GM12878 (cell line): ENCODE results near the gene RSBN1L. TPM values are rescaled to one million over a fixed set of nuclear protein-coding genes. Genes with fewer than 3 reads are reported as not detected.

Experiments used
- ATAC-seq: fragments of 200-7000 bp; cut with Tn5 transposase; 3 replicates; pipeline ENCODE4 v1.9.1; 2020; ENCODE audit warnings: mild to moderate bottlenecking, moderate library complexity
- BruUV-seq: library from RNA; stranded (reverse); fragments of 400-500 nt; replicated peaks from 2 replicates; lab custom pipeline; 2021; lab: Mats Ljungman, UMichigan
- CTCF ChIA-PET: fragments of 300-600 bp; sonication (Branson Sonifier 250); formaldehyde crosslinking; extraction: SDS; loops from one replicate; lab custom pipeline; 2021; ENCODE audit warnings: inconsistent platforms; lab: Yijun Ruan, JAX
- POLR2A ChIA-PET: fragments of 350-600 bp; formaldehyde crosslinking; extraction: SDS; loops from one replicate; lab custom pipeline; 2021; ENCODE audit warnings: inconsistent platforms; lab: Charles Lee
- RAD21 ChIA-PET: fragments of 300-600 bp; sonication (Branson Sonifier 250); formaldehyde crosslinking; loops from one replicate; lab custom pipeline; 2023; ENCODE audit warnings: antibody characterized with exemption; ENCODE audit not compliant: unreplicated experiment; lab: Charles Lee
- SMC1A ChIA-PET: fragments of 300-600 bp; sonication (Branson Sonifier 250); formaldehyde crosslinking; loops from one replicate; lab custom pipeline; 2023; ENCODE audit not compliant: unreplicated experiment, uncharacterized antibody; lab: Charles Lee
- DNase-seq: peaks from one replicate; pipeline ENCODE4 v3.0.0-alpha.2; 2011; ENCODE audit warnings: low read depth, low spot score
- FAIRE-seq: peaks from 3 replicates; lab custom pipeline; 2011; peaks lifted over from hg19 to GRCh38; lab: Jason Lieb, UNC
- H2AFZ ChIP-seq: 2 replicates; pipeline ENCODE4 v1.6.0; 2011; ENCODE audit warnings: low read depth, low read length, control low read depth; ENCODE audit not compliant: control insufficient read depth
- H3K27ac ChIP-seq: 2 replicates; pipeline ENCODE4 v1.5.1; 2011; ENCODE audit warnings: control low read depth; ENCODE audit not compliant: control insufficient read depth, insufficient read depth
- H3K27me3 ChIP-seq, 2 experiments: replicated peaks in 1 of 2; 2 replicates each; pipeline versions ENCODE4 v1.6.0 to v1.6.1; 2011; ENCODE audit warnings: low read length in 1 of 2; ENCODE audit not compliant: control insufficient read depth in 2 of 2, insufficient read depth in 2 of 2
- H3K36me3 ChIP-seq, 2 experiments: 2 replicates each; pipeline ENCODE4 v1.5.1; 2011; ENCODE audit warnings: low read length in 1 of 2; ENCODE audit not compliant: control insufficient read depth in 2 of 2, insufficient read depth in 2 of 2
- H3K4me1 ChIP-seq: 2 replicates; pipeline ENCODE4 v1.6.1; 2011; ENCODE audit warnings: mild to moderate bottlenecking, low read length, moderate library complexity, mixed read lengths; ENCODE audit not compliant: control insufficient read depth, insufficient read depth
- H3K4me2 ChIP-seq: 2 replicates; pipeline ENCODE4 v1.6.0; 2011; ENCODE audit warnings: control low read depth; ENCODE audit not compliant: control insufficient read depth, insufficient read depth
- H3K4me3 ChIP-seq: fragments of 200-600 bp; sonication (generic); 2 replicates; pipeline ENCODE4 v1.5.1; 2016
- H3K79me2 ChIP-seq: 2 replicates; pipeline ENCODE4 v1.6.0; 2011; ENCODE audit warnings: low read length; ENCODE audit not compliant: control insufficient read depth, insufficient read depth
- H3K9ac ChIP-seq: 2 replicates; pipeline ENCODE4 v1.8.0; 2011; ENCODE audit warnings: low read length, control low read depth, mixed read lengths; ENCODE audit not compliant: control insufficient read depth, insufficient read depth
- H3K9me3 ChIP-seq: replicated peaks from 3 replicates; pipeline ENCODE4 v1.5.1; 2011; ENCODE audit warnings: mild to moderate bottlenecking, low read length; ENCODE audit not compliant: control insufficient read depth, insufficient read depth
- H4K20me1 ChIP-seq: 2 replicates; pipeline ENCODE4 v1.6.0; 2011; ENCODE audit not compliant: control insufficient read depth, insufficient read depth
- CBFB ChIP-seq: IDR thresholded peaks from 2 replicates; pipeline ENCODE4 v1.6.1; 2016; ENCODE audit warnings: antibody characterized with exemption, low read depth
- CREB1 ChIP-seq: IDR thresholded peaks from 2 replicates; pipeline ENCODE4 v1.6.1; 2012; ENCODE audit warnings: low read depth, mild to moderate bottlenecking, inconsistent platforms
- JUND ChIP-seq: IDR thresholded peaks from 2 replicates; pipeline ENCODE4 v1.6.1; 2012; ENCODE audit warnings: low read depth, mild to moderate bottlenecking, low read length, improper control_type of control experiment, moderate library complexity
- KDM1A ChIP-seq: fragments of 200-600 bp; sonication (generic); IDR thresholded peaks from 2 replicates; pipeline ENCODE4 v1.6.1; 2016; ENCODE audit warnings: borderline replicate concordance
- MTA2 ChIP-seq: fragments of 450-650 bp; IDR thresholded peaks from 2 replicates; pipeline ENCODE4 v1.6.1; 2016; ENCODE audit warnings: low read depth, mild to moderate bottlenecking, moderate library complexity
- PKNOX1 ChIP-seq: fragments of 450-650 bp; IDR thresholded peaks from 2 replicates; pipeline ENCODE4 v1.6.1; 2016; ENCODE audit warnings: mild to moderate bottlenecking
- POLR2A ChIP-seq: IDR thresholded peaks from 2 replicates; pipeline ENCODE4 v1.6.1; 2011; ENCODE audit warnings: low read depth, mild to moderate bottlenecking, low read length
- POLR2AphosphoS2 ChIP-seq: IDR thresholded peaks from 2 replicates; pipeline ENCODE4 v1.6.1; 2011; ENCODE audit warnings: low read depth, mild to moderate bottlenecking, low read length, improper control_type of control experiment, moderate library complexity
- PRDM15 ChIP-seq: fragments of 450-650 bp; formaldehyde crosslinking; IDR thresholded peaks from 2 replicates; pipeline ENCODE4 v1.4.0; 2020; ENCODE audit warnings: mild to moderate bottlenecking, moderate library complexity
- RCOR1 ChIP-seq: conservative IDR thresholded peaks from 2 replicates; pipeline ENCODE4 v1.6.1; 2012; ENCODE audit warnings: low read depth, low read length, improper control_type of control experiment
- RFX5 ChIP-seq: IDR thresholded peaks from 2 replicates; pipeline ENCODE4 v1.6.1; 2011; ENCODE audit warnings: low read depth, low read length, improper control_type of control experiment
- SMC3 ChIP-seq: IDR thresholded peaks from 2 replicates; pipeline ENCODE4 v1.6.1; 2011; ENCODE audit warnings: low read length, improper control_type of control experiment, borderline replicate concordance
- SREBF1 ChIP-seq: IDR thresholded peaks from 2 replicates; pipeline ENCODE4 v1.6.1; 2012; ENCODE audit warnings: mild to moderate bottlenecking, low read length
- SREBF2 ChIP-seq: IDR thresholded peaks from 2 replicates; pipeline ENCODE4 v1.6.1; 2012; ENCODE audit warnings: mild to moderate bottlenecking, low read length
- USF1 ChIP-seq: IDR thresholded peaks from 2 replicates; pipeline ENCODE4 v1.6.1; 2011; ENCODE audit warnings: borderline replicate concordance, low read depth, mild to moderate bottlenecking, moderate library complexity, mixed read lengths, low read length; ENCODE audit not compliant: insufficient read depth; ENCODE audit errors: extremely low read length
- ZBTB4 ChIP-seq: fragments of 450-650 bp; formaldehyde crosslinking; IDR thresholded peaks from 2 replicates; pipeline ENCODE4 v1.4.0; 2022; ENCODE audit warnings: mild to moderate bottlenecking, moderate library complexity
- ZNF24 ChIP-seq: fragments of 450-650 bp; IDR thresholded peaks from 2 replicates; pipeline ENCODE4 v1.6.1; 2017; ENCODE audit warnings: antibody characterized with exemption, mild to moderate bottlenecking
- ZSCAN29 ChIP-seq: fragments of 450-650 bp; IDR thresholded peaks from 2 replicates; pipeline ENCODE4 v1.6.1; 2017; ENCODE audit warnings: mild to moderate bottlenecking, moderate library complexity
- WGBS: methylation state at CpG from one replicate; pipeline ENCODE4 v1.1.6; 2016; ENCODE audit warnings: low lambda C conversion rate; ENCODE audit not compliant: insufficient replicate concordance, insufficient coverage; ENCODE audit errors: missing lambda C conversion rate; 5-methylcytosine and 5-hydroxymethylcytosine counted together
- in situ Hi-C: fragments of 300-500 bp; cut with MboI; formaldehyde crosslinking; loops from 9 replicates; pipeline ENCODE4 v1.14.3; 2018; ENCODE audit warnings: mixed read lengths
- intact Hi-C: fragments of 100-400 bp; cut with micrococcal nuclease; formaldehyde crosslinking; loops from one replicate; pipeline ENCODE4 v1.14.2; 2022; ENCODE audit not compliant: unreplicated experiment
- polyA plus RNA-seq, 11 experiments: library from polyadenylated mRNA; depleted of rRNA in 4 of 11; unstranded in 6 of 11; stranded (reverse) in 5 of 11; fragments of >200 nt; fragmentation: Nextera tagmentation in 4 of 11; fragmentation: Illumina TruSeq in 1 of 11; extraction: Ambion mirVana in 4 of 11; extraction: Trizol in 1 of 11; gene quantifications; 1 replicate in 1 of 11; 2 replicates in 10 of 11; pipeline versions ENCODE4 v1.2.1 to v1.2.3, GENCODE V29; 2011 to 2016; ENCODE audit warnings: inconsistent platforms in 2 of 11, missing spikeins in 2 of 11, low read depth in 1 of 11
- total RNA-seq, 4 experiments: library from RNA; depleted of rRNA in 3 of 4; stranded (reverse); fragments of >200 nt in 3 of 4; fragmentation: Illumina TruSeq in 1 of 4; extraction: Trizol in 1 of 4; gene quantifications; 2 replicates each; pipeline versions ENCODE4 v1.2.1 to v1.2.3, GENCODE V29; 2013 to 2021

RSBN1L gene
- total and polyA plus RNA-seq, 10 of the 15 experiments (the other 5 are each of a cell fraction or from before 2014, with no cell fraction given), result 4.5 to 23.7 (median 10.3) TPM

GRCh38 chr7:77684030-77684429, 12.2 kb upstream of the RSBN1L start:
- Histone ChIP-seq H3K4me3 (no peak overlapping the region), H4K20me1 (no peaks in the 10 kb centered on the region), H3K9ac (no peak overlapping the region), H3K4me1 (peaks cover 7% of the 10 kb centered on the region; the same call in 1 of the 2 replicates), H3K9me3 (no peaks in the 10 kb centered on the region), H2AFZ (no peak overlapping the region), H3K27me3 (no peaks in the 10 kb centered on the region), H3K79me2 (no peaks in the 10 kb centered on the region; the same call in 1 of the 2 replicates), H3K36me3 (no peaks in the 10 kb centered on the region), H3K27ac (no peak overlapping the region), H3K4me2 (no peak overlapping the region)
- WGBS, result 89% methylated on average over 9 of the region's 9 CpGs
- ChIA-PET SMC1A (interaction anchor here (1.1 to 1.6 kb wide), 2 partner anchors 10 to 26 kb away, joined by 4 to 5 read pairs; no protein-coding TSS in a partner anchor), CTCF (interaction anchor here (0.9 to 1.5 kb wide), 3 partner anchors 10 to 75 kb away, joined by 4 to 5 read pairs (median 4); no protein-coding TSS in a partner anchor), POLR2A (interaction anchor here (0.6 kb wide), 1 partner anchor 19 kb away, joined by 9 read pairs; no protein-coding TSS in a partner anchor), RAD21 (interaction anchor here (1.1 kb wide), 1 partner anchor 14 kb away, joined by 3 read pairs; no protein-coding TSS in a partner anchor)
- no peak for ATAC-seq
- FAIRE-seq, result no peak
- BruUV-seq, result no TSS peak
- in situ Hi-C loops, result no loop called here
- intact Hi-C loops, result no loop called here
- DNase-seq, result no peak
- TF ChIP-seq MTA2, result no peak
- TF ChIP-seq CREB1, result no peak
- no peak for TF ChIP-seq SREBF2
- no peak for TF ChIP-seq POLR2AphosphoS2
- TF ChIP-seq POLR2A, result no peak
- TF ChIP-seq PKNOX1, result no peak
- TF ChIP-seq USF1, result no peak
- TF ChIP-seq SREBF1, result no peak
- TF ChIP-seq JUND, result no peak
- no peak for TF ChIP-seq ZNF24
- TF ChIP-seq ZSCAN29, result no peak
- TF ChIP-seq SMC3, result no peak
- TF ChIP-seq KDM1A, result no peak
- TF ChIP-seq RCOR1, result no peak
- TF ChIP-seq ZBTB4, result no peak
- no peak for TF ChIP-seq RFX5
- TF ChIP-seq CBFB, result no peak
- TF ChIP-seq PRDM15 (CRISPR knock-in tag), result no peak
